ENCODE results near the gene AOX1. TPM values are rescaled to one million over a fixed set of nuclear protein-coding genes. Genes with fewer than 3 reads are reported as not detected.

AOX1 gene
- total RNA-seq, 2 experiments from 2014 or later: not detected

- peak overlapping the region; percentile 76 for H3K4me3 Mint-ChIP-seq
- Histone ChIP-seq H3K27ac (ENCODE audit: low read depth in 1 of 2, low read length in 2 of 2) (no peak overlapping the region), H3K4me3 (ENCODE audit: low read length) (no peak overlapping the region), H3K36me3 (ENCODE audit: insufficient read depth, low read length) (no peaks in the 10 kb centered on the region), H3K9me3 (ENCODE audit: control insufficient read depth in 1 of 2, insufficient read depth in 1 of 2, low read length in 2 of 2) (no peaks in the 10 kb centered on the region), H3K27me3 (ENCODE audit: control insufficient read depth in 1 of 2, insufficient read depth in 2 of 2, low read length in 2 of 2) (no peaks in the 10 kb centered on the region), H3K4me1 (ENCODE audit: insufficient read depth, low read length) (peaks cover 11% of the 10 kb centered on the region)
- no peak overlapping the region for H3K27ac Mint-ChIP-seq
- no peaks in the 10 kb centered on the region for H3K36me3 Mint-ChIP-seq (ENCODE audit: low read depth)
- DNase-seq (no peak), ATAC-seq (ENCODE audit: poor library complexity) (no peak)
- TF ChIP-seq CTCF (IDR thresholded peaks at IDR 0.05): no peak
- H3K4me1 Mint-ChIP-seq (ENCODE audit: low read depth): peaks cover 9% of the 10 kb centered on the region
- no peaks in the 10 kb centered on the region for H3K9me3 Mint-ChIP-seq
- intact Hi-C loops (cut with DNase I, micrococcal nuclease): no loop called here
- ChIA-PET CTCF (no interaction called here), POLR2A (no interaction called here)
- peaks cover 5% of the 10 kb centered on the region for H3K27me3 Mint-ChIP-seq
Measured at GRCh38 chr2:200586644-200586975, 796 bp downstream of the AOX1 start.

- no peak overlapping the region for H3K27ac ChIP-seq (ENCODE audit: low read depth in 1 of 2, low read length in 2 of 2)
- intact Hi-C loops (cut with DNase I, micrococcal nuclease): no loop called here
- DNase-seq (peak in 1 of 14 experiments; percentile 3), ATAC-seq (ENCODE audit: poor library complexity) (no peak)
- TF ChIP-seq CTCF (IDR thresholded peaks at IDR 0.05): no peak
- H3K36me3 ChIP-seq (ENCODE audit: insufficient read depth, low read length): no peaks in the 10 kb centered on the region
- ChIA-PET CTCF (no interaction called here), POLR2A (interaction anchor here (0.6 kb wide), 1 partner anchor 275 kb away, joined by 3 read pairs; no protein-coding TSS in a partner anchor)
- Mint-ChIP-seq H3K36me3 (ENCODE audit: low read depth) (no peaks in the 10 kb centered on the region), H3K9me3 (no peaks in the 10 kb centered on the region), H3K27ac (no peak overlapping the region), H3K4me1 (ENCODE audit: low read depth) (peaks cover 9% of the 10 kb centered on the region), H3K27me3 (peaks cover 5% of the 10 kb centered on the region), H3K4me3 (peak overlapping the region; percentile 47)
- H3K4me3 ChIP-seq (ENCODE audit: low read length): no peak overlapping the region
- peaks cover 0 to 4% of the 10 kb centered on the region in 2 experiments for H3K27me3 ChIP-seq (ENCODE audit: control insufficient read depth in 1 of 2, insufficient read depth in 2 of 2, low read length in 2 of 2)
- H3K4me1 ChIP-seq (ENCODE audit: insufficient read depth, low read length): peaks cover 11% of the 10 kb centered on the region
- no peaks in the 10 kb centered on the region for H3K9me3 ChIP-seq (ENCODE audit: control insufficient read depth in 1 of 2, insufficient read depth in 1 of 2, low read length in 2 of 2)
Measured at GRCh38 chr2:200587007-200587616, 1.3 kb downstream of the AOX1 start.

GRCh38 chr2:200588076-200588678, 2.4 kb downstream of the AOX1 start:
- no peaks in the 10 kb centered on the region for H3K9me3 ChIP-seq (ENCODE audit: control insufficient read depth in 1 of 2, insufficient read depth in 1 of 2, low read length in 2 of 2)
- POLR2A ChIA-PET: no interaction called here
- no peak overlapping the region for H3K27ac ChIP-seq (ENCODE audit: low read depth in 1 of 2, low read length in 2 of 2)
- Mint-ChIP-seq H3K36me3 (ENCODE audit: low read depth) (no peaks in the 10 kb centered on the region), H3K4me3 (no peak overlapping the region), H3K27me3 (peaks cover 12% of the 10 kb centered on the region), H3K27ac (no peak overlapping the region), H3K9me3 (no peaks in the 10 kb centered on the region), H3K4me1 (ENCODE audit: low read depth) (peaks cover 9% of the 10 kb centered on the region)
- CTCF ChIA-PET: no interaction called here
- intact Hi-C loops (cut with DNase I, micrococcal nuclease): no loop called here
- H3K36me3 ChIP-seq (ENCODE audit: insufficient read depth, low read length): no peaks in the 10 kb centered on the region
- no peak for TF ChIP-seq CTCF (IDR thresholded peaks at IDR 0.05)
- DNase-seq (no peak), ATAC-seq (ENCODE audit: poor library complexity) (no peak)
- no peak overlapping the region for H3K4me3 ChIP-seq (ENCODE audit: low read length)
- H3K27me3 ChIP-seq (ENCODE audit: control insufficient read depth in 1 of 2, insufficient read depth in 2 of 2, low read length in 2 of 2): peaks cover 0 to 8% of the 10 kb centered on the region in 2 experiments
- H3K4me1 ChIP-seq (ENCODE audit: insufficient read depth, low read length): peaks cover 11% of the 10 kb centered on the region

All from CD4-positive, alpha-beta T cell (primary cell).